Daoy (cell line): ENCODE measurements around the gene CIAO3. TPM values are rescaled to one million over a fixed set of nuclear protein-coding genes. Genes with fewer than 3 reads are reported as not detected.
"Not testable (repeated sequence)": the region's sequence is repeated elsewhere in the genome, so short reads cannot be mapped to it uniquely, and the experiment has no call there.

Experiments
- DNase-seq: peaks from one replicate; pipeline ENCODE4 v3.0.0-alpha.2; 2015; ENCODE audit warnings: low read depth
- total RNA-seq: library from RNA; depleted of rRNA; stranded (reverse); fragments of >200 nt; shearing (Covaris generic); gene quantifications from 2 replicates; pipeline ENCODE4 v1.2.3, GENCODE V29; 2014

Gene CIAO3
- total RNA-seq, 1 experiment from 2014 or later = 23.7 TPM

DNA sequence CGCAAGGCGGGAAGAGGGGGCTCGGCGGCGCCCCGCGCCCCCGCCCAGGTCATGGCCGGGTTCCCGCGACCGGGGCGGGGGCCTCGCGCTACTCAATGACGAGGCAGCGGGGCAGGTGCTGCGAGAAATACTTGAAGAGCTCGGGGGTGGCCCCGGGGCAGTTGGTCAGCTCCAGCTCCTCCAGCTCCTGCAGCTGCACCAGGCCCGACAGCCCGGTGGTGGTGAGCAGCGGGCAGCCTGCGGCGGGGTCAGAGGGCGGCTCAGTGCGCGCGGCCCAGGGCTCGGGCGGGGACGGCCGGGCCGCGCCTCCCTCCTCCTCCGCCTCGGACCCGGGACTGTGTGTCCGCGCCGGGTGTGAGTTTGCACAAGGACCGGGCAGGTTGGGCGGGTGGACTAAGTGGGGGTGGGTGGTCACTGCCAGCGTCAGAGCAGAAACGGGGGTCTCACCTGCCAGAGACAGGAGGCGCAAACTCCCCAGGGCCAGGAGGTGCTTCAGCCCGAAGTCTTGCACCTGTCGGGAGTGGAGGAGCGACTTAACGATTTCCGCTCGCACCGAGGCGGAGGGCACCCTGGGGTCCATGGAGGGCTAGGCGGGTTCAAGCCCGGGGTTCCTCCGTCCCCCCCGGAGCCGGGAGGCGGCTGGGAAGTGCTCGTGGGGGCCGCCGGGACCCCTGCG, 46.5 kb downstream of the CIAO3 start:
- no peak for DNase-seq

DNA sequence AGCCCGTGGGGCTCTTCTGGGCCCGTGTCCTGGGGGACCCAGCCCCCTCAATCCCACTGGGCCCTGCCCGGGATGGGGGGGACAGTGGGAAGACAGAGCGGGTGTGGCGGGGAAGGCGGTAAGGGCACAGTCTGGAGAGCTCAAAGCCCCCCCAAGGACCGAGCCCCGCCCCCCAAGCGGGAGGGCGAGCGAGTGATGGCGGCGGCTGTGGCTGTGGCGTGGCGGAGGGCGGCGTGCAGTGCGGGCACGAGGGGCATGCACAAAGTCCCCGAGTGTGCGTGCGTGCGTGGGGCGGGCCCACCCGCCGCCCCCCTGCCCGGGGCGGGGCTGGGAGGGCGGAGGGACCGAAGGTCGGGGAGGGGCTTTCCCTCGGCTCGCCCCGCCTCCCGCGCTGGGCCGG, 47.0 kb downstream of the CIAO3 start:
- DNase-seq = no peak

DNA sequence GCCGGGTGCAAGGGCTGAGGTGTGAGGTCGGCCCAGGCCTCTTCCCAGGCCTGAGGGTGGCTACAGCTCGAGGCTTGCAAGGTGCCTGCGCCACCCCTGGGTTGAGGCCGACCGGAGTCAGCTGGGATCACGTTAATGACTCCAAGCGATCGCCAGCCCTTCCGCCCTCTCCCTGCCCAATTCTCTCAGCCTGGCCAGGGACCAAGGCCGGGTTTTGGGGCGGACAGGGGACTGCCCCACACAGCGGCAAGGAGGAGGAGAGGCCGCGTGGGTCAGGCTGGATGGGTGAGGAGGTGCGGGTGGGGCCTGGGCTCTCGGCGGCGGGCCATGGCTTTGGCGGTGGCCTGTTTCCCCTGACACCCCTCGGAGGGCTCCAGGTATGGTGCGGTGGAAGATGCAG, 47.4 kb downstream of the CIAO3 start:
- DNase-seq = no peak

DNA sequence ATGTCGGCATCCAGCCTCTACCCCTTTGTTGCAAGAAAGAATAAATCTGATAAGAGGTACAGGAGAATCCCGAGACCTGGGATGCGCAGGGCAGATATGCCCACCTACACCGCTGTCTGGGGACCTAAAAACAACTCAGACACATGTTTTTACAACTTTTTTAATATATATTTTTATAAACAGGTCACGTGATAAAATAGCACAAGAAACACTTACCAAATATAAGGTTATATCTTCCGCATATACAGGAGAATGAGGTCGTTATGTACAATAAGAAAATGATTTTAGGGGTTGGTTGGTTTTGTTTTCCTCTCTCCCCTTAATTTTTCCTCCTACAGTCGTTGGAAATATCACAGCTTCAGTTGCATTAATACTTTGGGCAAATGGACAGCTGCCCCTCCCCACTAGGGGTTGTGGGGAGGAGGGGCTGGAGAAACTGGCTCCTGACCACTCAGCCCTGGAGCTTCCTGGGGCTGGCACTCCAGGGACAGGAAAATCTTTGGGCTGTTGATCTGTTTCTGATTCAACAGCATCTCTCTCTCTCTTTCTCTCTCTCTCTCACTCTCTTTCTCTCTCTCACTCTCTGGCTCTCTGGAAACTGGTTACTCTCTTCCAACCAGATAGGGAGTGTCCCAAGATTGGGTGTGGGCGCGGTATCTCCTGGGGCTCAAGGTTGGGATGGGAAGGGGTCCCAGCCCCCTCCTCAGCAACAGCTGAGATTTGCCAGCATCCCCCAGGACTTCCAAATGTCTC, 48.3 kb downstream of the CIAO3 start:
- no peak for DNase-seq

DNA sequence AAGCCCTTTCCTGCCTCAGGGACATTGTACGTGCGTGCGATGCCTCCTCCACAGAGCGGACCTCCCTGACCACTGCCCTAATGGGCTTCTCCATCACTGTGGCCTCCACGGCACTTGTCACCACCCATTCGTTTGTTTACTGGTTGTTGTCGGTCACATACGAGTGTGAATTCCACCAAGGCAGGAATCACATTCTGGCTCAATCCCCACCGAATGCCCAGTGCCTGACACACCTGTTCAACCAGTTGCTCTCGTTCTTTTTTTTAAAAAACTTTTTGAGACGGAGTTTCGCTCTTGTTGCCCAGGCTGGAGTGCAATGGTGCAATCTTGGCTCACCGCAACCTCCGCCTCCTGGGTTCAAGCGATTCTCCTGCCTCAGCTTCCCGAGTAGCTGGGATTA, 49.6 kb downstream of the CIAO3 start:
- not testable (repeated sequence) for DNase-seq

DNA sequence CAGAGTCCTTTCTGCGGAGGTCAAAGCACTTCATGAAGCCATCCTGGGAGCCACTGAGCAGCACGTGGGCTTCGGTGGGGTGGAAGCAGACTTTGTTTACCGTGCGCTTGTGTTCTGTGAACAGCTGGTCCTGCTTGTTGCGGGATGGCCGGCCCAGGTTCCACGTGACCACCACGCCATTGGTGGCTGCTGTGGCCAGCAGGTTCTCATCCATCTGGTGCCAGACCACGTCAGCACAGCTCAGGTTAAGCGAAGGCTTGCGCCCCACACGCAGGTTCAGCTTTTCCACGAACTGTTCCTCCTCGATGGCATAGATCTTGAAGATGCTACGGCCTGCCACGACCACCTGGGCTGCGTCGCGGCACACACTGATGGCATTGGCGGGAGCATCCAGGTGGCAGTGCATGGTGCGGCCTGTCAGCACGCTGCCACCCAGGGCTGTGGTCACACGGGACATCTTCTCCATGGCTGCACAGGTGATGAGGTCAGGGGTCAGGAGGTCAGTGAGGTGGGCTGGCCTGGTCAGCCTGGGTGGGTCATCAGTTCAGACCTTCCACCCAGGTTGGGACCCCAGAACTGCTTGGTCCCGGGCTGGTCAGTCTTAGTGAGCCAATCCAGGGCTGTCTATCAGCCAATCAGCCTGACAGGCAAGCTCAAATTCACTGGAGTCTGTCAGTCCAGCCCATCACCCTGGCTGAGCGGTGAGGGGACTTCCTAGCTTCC, 51.5 kb downstream of the CIAO3 start:
- no peak for DNase-seq

DNA sequence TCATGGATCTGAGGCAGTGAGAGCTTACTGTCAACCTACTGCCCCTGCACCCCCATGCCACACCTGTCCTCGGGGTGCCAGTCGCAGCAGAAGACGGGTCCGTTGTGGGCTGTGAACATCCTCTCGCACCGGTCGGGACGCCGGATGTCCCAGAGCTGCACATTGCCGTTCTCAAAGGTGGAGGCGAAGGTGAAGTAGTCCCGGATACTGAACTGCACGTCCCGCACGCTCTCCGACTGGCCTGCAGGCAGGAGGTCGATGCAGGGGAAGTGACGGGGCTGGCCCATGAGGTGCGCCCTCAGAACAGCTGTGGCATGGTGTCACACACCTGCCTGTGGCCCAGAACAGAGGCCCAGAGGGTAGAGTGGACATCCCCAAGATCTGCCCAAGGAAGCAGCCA, 53.3 kb downstream of the CIAO3 start:
- DNase-seq = no peak

DNA sequence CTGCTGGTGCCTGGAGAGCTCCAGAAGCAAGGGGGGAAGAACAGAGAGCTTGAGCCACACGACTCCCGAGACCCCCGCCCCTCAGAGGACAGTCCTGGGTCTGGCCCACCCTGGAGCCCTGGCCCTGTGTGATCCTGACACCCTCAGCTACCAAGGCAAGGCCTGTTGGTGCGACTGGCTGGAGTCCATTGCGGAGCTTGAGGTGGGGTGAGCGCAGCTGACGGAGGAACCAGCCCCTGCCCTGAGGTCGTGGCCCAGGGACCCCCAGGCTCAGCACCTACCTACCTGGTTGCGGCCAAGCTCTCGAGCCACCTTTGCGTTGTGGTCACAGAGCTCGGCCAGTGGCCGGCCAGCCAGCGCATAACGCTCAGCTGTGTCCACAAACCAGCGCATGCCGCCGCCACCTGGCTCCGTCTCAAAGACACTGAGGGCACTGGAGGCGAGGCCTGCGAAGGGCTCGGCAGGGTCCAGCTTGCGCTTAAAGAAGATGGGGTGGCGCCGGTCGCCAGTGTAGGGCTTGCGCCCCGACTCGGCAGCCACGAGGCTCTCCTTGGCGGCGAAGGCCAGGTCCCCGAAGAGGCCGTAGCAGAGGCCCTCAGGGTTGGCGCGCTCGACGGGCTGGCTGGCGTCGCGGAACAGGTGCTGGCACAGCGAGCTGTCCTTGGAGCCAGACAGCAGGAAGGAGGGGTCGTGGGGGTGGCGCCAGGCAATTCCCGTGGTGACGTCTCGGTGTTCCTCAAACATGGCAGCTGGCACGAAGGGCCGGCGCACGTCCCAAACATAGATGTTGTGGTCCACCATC, 54.1 kb downstream of the CIAO3 start:
- DNase-seq = no peak

DNA sequence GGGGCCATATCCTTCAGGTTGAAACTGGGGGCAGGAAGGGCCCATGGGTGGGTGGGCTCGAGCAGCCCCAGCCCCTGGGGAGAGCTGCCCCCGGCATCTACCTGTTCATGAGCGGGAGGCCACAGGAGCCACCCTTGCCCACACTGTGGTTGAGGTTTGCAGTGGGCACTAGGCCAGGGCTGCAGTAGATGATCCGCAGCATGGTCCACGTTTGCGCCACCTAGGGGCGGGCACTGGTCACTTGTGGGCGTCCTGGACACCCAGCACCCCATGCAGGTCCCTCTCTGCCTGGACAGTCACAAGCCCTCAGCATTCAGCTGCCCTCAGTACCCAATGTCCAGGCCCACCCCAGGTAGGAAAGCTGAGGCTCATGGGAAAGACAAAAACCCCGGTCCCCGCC, 54.8 kb downstream of the CIAO3 start:
- DNase-seq = peak; percentile 64

DNA sequence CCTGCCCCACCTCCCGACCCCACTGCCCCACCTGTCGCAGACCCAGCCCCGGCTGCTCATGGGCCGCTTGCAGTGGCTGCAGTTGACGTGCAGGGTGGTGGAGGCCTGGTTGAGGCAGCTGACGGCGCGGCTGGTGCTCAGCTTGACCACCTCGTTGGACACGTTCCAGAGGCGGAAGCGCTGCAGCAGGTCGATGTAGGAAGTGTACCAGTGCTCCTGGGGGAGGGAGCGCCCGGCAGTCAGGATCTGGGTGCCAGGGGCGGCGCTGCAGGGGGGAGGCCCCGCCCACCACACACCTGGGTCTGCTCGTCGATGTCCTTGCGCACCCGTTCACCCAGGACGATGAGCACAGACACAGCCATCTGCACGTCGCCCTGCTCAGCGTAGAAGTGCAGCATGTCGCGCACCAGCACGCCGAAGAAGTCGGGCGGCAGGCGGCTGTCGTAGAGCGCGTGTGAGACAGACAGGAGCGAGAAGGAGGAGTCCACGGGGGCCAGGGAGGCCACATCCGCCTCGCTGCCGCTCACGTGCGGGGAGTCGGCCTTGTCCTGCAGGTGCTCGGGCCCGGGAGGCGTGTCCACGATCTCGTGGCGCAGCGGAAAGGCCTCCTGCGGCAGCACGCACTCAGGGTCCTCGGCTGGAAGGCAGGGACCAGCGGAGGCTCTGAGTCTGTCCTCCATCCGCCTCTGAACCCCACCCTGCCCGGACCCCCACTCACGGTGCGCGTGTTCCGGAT, 55.7 kb downstream of the CIAO3 start:
- no peak for DNase-seq

DNA sequence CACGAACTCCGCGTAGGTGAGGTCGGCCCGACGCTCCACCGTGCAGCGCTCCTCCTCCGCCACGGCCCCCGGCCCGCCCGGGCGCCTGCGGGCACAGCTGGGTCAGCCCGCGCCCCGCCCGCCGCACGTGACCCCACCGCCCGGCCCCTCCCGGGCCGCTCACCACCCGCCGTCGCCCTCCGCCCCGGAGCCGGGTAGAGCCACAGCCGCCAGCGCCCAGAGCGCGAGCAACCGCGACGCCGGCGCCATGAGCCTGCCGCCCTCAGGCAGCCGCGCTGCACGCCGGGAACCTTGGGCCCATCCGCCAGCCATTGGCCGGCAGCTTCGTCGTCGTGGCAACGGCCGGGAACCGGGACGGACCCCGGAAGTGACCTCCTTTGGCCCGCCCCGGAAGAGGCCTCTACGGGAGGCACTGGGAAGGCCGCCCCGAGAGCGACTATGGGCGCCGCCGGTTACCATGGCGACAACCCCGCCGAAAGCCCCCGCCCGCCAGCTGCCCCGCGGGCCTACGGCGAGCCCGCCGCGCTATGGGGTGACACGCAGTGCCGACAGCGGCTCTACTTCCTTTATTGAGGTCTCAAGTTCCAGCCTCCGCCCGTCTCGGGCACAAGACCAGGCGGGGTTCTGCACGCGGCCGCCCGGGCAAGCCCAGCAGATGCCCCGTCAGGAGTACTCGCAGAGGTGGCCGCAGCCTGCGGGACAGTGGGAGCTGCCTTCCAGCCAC, 56.6 kb downstream of the CIAO3 start, which contains the start of gene JMJD8:
Gene JMJD8, minus strand, starts transcription at position 264 of the 724 bp plus-strand sequence. Its CDS starts 15 bp downstream, at position 249.
- DNase-seq = peak; percentile 96

DNA sequence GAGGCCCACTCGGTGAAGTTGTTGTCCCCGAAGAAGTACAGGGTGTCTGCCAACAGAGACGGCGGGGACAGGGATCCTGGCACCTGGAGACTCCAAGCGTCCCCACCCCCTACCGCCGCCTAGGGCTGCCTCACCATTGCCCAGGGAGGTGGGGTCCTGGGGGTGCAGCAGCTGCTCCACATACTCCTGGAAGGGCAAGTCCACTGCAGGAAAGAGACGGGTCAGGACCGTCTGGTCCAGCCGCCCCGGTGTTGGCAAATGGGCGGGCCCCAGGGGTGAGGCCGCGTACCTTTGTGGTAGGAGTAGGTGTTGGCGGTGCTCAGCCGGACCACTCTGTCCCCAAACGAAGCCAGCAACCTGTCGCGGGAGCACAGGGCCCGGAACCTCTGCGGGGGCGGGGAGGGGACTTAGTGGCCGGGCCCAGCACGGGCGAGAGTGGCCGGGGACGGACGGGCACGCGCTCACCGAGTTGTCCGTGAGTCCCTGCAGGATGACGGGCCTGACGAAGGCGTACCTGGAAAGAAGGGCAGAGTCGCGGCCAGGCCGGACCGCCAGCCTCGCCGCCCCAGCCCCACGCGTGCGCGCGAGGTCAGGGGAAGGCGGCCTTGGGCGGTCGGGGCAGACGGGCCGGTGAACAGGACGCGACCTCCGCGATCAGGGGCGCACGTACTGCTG, 57.3 kb downstream of the CIAO3 start:
- DNase-seq = no peak

DNA sequence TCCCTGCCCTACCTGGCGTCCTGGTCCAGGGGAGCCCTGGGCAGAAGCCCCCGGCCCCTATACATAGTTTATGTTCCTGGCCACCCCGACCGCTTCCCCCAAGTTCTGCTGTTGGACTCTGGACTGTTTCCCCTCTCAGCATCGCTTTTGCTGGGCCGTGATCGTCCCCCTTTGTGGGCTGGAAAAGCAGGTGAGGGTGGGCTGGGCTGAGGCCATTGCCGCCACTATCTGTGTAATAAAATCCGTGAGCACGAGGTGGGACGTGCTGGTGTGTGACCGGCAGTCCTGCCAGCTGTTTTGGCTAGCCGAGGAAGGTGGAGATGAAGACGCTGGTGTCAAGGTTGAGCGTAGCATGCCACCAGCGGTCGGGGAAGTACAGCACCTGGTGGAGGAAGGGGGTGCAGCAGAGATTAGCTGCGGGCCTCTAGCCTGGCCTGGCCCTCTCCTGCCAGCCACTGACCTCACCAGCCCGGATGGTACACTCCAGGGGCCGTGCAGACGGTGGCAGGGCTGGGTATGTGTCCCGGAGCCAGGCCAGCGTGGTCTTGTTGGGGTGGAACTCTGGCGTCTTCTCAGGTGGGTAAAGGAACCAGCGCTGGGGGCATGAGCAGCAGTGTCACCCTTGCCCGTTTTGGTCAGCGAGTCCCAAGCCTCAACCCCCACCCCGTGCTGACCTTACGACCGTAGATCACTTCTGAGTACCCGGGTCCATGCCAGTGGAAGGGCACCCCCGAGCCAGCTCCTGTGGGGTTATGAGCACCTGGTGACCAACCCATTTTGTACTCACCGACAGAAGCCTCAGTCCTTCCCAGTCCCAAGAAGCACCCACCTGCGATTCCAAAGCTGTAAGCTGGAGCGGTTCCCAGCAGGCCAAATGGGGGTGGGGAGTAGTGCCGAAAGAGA, 58.1 kb downstream of the CIAO3 start:
- no peak for DNase-seq

DNA sequence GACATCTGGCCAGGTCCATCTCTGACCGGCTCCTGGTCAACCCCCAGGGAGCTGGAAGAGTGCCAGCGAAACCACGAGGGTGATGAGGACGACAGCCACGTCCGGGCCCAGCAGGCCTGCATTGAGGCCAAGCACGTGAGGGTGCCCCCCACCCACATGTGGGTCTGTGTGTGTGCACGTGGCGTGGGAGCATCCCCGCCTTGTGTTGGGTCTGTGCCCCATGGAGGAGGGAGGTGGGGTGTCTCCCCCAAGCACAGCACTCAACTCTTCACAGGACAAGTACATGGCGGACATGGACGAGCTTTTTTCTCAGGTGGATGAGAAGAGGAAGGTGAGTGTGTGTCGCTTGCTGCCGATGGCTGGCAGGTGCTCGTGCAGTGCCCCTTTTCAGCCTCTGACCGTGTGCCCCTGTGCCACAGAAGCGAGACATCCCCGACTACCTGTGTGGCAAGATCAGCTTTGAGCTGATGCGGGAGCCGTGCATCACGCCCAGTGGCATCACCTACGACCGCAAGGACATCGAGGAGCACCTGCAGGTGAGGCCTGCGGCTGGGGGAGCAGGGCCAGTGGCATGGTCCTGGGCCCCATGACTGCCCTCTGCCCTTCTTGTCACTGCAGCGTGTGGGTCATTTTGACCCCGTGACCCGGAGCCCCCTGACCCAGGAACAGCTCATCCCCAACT, 58.9 kb downstream of the CIAO3 start:
- DNase-seq = no peak

DNA sequence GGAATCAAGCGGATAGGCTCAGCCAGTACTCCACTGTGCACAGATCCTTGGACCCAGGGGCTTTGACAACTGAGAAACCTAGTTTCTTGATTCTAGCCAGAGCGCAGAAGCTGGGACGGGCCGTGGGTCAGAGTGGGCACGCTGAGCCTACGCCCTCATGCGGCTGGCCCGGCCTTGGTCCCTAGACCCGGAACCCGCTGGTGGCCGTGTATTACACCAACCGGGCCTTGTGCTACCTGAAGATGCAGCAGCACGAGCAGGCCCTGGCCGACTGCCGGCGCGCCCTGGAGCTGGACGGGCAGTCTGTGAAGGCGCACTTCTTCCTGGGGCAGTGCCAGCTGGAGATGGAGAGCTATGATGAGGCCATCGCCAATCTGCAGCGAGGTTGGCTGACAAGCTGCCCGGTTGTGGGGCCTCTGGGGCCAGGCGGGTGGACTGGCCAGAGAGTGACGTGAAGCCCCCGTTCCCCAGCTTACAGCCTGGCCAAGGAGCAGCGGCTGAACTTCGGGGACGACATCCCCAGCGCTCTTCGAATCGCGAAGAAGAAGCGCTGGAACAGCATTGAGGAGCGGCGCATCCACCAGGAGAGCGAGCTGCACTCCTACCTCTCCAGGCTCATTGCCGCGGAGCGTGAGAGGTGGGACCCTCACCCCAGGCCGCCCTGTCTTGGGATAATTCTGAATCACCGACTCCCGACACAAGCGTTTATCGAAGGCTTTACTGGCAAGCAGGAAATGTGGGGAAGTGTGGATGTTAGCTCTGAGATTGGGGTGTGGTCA, 59.6 kb downstream of the CIAO3 start:
- peak; percentile 59 for DNase-seq

DNA sequence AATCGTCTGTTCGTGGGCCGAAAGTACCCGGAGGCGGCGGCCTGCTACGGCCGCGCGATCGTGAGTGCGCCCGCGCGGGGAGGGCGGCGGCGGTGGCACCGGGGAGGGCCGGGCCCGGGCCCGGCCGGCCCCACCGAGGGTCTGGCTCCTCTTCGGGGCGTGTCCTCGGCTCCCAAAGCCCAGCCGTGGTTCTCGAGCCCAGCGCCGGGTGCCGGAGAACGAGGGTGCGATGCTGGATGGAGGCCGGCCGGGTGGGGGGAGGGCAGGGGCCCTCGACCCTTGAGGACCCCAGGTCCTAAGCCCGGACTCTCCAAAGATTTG, 60.2 kb downstream of the CIAO3 start:
- DNase-seq = no peak

DNA sequence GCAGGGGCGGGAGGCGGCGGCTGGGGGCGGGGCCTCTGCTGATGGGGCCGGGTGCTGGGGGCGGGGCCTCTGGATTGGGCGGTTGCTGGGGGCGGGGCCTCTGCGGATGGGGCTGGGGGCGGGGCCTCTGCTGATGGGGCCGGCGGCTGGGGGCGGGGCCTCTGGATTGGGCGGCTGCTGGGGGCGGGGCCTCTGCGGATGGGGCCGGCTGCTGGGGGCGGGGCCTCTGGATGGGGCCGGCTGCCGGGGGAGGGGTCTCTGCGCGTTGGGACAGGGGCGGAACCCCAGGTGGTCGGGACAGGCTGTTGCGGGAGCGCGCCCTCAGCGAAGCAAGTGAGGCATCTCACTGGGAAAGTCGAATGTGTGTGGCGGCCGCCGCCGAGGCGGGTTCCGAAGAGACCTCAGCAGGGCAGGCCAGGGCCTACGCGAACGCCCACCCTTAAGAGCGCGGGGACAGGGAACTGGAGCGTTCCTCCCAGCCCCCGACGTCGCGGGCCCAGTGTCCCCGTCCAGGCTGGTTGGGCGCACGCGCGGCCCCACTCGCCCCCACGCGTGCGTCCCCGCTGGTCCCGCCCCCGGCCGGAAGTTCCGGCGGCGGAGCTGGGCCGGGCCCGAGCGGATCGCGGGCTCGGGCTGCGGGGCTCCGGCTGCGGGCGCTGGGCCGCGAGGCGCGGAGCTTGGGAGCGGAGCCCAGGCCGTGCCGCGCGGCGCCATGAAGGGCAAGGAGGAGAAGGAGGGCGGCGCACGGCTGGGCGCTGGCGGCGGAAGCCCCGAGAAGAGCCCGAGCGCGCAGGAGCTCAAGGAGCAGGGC, 60.8 kb downstream of the CIAO3 start, which contains the start of gene STUB1:
Gene STUB1, plus strand, starts transcription at position 597 of the 811 bp plus-strand sequence. Its CDS starts 116 bp downstream, at position 713.
- DNase-seq = peak; percentile 87
